IPS-NIHi7 (cell line): ENCODE results near the gene HSPB9.
A peak's percentile ranks its signal among the peaks of the same experiment; 100 is the strongest.

Experiments used
- DNase-seq: peaks from one replicate; pipeline ENCODE4 v3.0.0; 2012; ENCODE audit warnings: mixed read lengths; ENCODE audit errors: extremely low spot score

Gene HSPB9, protein sequence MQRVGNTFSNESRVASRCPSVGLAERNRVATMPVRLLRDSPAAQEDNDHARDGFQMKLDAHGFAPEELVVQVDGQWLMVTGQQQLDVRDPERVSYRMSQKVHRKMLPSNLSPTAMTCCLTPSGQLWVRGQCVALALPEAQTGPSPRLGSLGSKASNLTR

DNA sequence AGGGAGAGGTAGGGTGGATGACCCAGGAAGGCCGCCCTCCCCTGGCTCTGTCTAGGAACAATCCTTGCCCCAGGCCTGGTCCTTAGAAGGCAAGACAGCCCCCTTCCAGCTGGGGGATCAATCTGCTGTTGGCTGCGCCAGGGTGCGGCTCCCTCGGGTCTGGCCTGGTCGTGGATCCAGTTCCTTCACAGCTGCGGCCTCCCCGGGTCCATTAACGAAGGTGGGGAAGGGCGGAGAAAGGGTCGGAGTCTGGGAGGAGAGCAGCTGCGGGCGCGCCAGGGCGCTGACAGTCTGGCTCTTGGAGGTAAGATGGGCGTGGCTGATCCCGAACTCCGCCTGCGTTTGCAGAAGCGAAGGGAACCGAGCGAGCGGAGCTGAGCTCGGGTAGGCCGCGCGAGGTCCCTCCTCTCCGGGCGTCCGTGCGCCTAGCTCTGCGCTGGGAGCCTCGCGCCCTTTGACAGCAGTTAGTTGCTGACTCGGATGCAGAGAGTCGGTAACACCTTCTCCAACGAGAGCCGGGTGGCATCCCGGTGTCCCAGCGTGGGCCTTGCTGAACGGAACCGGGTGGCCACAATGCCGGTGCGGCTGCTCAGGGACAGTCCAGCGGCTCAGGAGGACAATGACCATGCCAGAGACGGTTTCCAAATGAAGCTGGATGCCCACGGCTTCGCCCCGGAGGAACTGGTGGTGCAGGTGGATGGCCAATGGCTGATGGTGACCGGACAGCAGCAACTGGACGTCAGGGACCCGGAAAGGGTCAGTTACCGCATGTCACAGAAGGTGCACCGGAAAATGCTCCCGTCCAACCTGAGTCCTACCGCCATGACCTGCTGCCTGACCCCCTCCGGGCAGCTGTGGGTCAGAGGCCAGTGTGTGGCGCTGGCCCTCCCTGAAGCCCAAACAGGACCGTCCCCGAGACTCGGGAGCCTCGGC lies at the start of gene HSPB9:
HSPB9 (plus strand) TSS at position 434 of the 933 bp plus-strand sequence; CDS start at position 481, 47 bp downstream.
- peak; percentile 89 for DNase-seq

DNA sequence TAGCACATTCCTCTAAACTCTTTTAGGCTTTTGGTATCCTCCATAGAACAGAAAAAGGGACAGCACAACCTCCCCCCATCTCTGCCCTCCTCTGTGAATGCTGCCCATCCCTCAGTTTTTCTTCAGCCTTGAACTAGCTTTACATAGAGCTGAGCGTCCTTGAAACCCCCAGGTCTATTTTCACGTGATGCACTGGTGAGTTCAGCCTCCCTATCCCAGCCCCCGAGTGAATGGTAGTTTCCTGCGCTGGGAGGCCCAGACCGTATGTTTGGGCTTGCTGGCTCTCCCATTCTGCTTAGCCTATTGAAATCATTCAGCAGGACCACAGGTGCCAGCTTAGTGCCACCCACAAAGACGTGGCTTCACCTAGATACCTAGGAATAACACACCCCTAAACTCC lies 46.8 kb upstream of the HSPB9 start:
- DNase-seq = no peak

DNA sequence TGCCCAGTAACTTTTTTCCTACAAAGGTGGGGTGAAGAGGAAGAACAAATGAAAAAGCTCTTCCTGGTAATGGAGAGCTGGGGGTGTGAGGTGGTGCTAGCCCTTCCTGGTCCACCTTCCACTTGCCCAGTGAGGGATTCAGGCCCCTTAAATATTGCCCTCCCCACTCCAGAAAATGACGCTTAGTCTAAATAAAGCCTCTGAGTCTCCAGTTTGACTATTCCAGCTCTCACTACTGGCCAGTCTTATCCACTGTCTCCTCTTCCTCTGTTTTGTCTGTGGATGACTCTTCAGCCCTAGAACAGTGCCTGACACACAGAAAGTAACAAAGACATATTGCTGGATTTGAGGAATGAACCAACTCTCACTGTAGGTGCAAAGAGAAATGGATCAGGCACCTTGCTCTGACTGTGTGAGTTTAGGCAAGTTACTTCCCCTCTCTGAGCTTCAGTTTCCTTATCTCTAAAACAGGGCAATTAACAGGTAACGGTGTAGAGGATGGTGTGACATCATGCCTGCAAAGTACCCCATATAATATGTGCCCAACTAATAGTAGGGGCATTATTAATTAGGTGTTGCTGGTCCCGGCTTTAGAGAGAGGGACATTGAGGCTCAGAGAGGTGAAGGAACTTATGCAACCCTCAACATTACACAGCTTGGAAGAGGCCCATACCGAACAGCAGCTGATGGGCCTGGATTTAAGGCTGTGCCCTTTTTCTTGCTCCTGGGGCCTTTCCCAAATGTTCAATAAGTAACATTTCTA lies 45.6 kb upstream of the HSPB9 start:
- no peak for DNase-seq

DNA sequence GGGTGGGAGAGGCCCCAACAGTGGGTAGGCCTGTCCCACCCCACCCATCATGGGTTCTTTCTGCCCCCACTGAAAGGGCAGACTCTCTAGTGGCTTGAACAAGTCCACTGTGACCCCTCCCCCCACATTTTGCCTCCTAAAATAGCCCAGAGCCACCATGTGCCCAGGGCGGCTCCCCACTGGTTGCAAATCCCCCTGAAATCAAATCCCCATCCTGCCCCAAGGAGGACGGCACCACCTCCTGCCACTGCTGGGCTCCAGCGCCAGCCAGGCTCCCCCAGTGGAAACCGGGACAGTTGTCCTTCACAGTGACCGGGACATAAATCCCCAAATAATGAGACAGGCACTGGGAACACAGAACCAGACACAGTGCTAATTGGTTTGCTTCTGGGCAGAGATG lies 44.8 kb upstream of the HSPB9 start:
- DNase-seq = no peak

DNA sequence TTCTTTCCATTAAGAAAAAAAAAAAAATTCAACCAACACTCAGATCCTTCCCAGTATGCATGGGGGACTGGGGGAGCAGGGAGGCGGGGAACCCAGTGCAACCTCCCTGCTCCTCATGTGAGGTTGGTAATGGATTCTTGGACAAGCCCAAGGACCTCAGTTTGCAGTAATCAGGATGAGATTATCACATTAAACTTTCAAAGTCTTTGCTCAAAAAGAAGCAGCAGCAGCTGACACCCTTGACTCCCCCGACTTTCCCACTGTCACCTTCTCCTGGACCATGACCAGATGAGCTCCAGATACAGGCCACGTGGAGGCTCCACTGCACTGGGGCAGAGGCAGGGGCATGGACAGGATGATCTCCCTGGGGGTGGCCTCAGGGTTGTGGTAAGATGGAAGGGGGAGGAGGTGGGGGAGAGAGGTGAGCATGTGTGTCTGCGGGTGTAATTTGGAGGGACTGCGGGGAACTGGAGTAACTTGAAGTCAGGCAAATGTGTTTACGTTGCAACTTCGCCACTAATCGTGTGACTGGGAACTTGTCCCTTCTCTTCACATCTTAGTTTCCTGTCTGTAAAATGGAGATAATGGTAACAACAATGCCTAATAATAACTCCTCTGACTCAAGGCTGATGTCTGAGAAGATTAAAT lies 44.1 kb upstream of the HSPB9 start:
- no peak for DNase-seq

DNA sequence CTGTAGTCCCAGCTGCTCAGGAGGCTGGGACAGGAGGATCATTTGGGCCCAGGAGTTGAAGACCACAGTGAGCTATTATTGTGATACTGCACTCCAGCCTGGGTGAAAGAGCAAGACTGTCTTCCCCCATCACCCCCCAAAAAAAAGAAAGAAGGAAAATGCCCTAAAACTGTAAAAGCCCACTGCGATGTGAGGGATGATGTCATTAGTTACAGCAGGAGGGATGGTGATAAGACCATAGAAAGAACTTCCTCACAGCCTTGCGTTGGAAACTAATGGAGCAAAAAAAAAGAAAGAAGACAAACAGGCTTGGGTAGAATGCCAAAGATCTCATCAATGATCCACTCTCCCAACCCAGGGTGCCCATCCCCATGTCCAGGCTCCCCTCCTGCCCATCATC lies 43.1 kb upstream of the HSPB9 start:
- DNase-seq = no peak

DNA sequence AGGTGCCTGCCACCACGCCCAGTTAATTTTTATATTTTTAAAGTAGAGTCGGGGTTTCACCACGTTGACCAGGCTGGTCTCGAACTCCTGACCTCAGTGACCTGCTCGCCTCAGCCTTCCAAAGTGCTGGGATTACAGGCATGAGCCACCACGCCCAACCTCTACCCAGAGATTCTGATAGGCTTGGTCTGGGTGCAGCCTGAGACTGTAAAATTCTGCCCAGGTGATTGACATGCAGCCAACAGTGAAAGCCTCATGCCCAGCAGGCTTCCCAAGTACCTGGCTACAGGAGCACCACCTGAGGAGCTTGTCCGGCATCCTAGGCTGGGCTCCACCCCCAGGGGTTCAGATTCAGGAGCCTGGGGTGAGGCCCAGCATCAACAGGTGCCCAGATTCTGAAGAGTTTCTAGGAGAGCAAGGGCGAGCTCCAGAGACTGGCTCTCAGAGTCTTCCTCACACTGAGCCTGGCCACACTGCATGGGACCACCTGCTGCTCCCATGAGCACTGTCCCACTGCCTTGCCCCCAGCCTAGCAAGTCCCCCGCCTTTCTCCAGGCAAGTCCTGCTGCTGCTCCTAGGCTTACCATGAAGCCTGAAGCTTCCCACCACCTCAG lies 41.0 kb upstream of the HSPB9 start:
- DNase-seq = no peak

DNA sequence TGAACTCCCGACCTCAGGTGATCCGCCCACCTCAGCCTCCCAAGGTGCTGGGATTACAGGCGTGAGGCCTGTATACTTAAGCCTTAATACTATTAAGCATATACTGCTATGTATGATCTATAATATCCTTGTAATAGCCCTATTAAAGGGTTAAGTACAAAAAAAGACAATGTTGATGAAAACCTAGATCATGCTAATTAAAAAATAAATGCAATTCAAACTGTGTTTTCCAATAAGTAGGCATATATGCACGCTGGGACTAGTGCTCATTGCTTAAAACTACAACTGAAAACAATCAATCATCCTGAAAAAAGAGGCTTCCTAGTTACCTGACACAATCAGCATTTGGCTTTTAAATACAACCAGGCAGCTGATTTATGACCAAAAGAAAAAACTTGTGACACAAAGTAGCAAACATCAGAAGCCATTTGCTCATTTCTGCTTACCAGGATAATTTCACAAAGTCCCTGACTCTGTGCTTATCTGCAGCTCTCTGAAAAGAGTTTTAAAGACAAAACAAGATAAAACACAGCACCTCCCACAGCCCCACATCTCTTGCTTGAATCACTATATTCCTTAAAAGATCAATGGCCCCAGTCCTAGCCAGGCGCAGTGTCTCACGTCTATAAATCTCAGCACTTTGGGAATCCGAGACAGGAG lies 35.4 kb upstream of the HSPB9 start:
- no peak for DNase-seq

DNA sequence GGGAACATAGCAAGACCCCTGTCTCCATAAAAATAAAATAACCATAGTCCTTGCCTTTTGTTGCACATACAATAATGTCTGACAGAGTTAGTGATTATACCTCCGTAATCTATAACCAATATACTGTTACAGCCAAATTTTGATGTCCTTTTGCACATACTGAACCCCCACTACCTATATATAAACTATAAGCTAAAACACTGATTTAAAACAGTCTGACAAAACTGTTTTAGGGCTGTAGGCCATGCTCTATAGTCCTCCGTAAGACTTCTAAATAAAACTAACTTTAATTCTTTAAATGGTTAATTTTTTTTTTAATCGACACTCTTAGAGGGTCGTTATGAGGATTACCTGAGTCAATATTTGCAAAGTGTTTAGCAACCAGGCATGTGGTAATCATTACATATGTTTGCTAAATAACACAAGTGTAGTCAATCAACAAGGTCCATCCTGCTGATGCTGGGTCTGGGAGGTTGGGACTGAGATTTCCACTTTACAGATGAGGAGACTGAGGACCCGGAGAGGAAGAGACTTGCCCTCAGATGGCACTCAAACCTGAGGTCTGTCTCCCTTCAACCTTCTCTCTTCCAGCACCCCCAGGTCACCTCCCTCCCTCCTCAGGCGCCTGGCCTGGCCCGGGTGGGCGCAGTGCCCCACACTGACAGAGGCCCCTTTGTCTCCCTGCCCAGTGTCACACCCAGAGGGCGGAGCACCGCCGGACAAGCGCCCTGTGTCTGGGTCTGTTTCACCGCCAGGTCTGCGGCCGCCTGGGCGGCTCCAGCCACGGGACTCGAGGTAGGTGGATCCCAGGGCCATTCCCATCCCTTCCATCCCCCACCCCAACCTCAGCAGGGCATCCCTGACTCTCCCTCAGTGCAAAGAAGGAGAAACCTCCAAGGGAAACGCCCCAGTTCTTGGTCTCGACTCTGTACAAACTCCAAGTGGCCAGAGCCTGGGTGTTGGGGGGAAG lies 34.6 kb upstream of the HSPB9 start:
- DNase-seq = no peak

DNA sequence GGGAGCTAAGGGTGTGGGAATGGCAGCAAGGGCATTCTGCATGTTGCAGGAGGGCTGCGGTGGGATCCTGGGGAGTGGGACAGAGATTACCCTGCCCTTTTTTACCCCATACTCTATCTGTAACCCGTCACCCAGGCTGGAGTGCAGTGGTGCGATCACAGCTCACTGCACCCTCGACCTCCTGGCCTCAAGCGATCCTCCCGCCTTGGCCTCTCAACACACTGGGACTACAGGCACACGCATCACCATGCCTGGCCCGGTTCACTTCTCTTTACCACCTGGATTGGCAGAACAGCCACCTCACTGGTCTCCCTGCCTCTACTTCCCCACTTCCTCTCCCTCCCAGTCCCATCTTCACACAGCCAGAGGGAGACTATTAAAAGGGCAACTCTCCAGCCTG lies 33.9 kb upstream of the HSPB9 start:
- DNase-seq = no peak

DNA sequence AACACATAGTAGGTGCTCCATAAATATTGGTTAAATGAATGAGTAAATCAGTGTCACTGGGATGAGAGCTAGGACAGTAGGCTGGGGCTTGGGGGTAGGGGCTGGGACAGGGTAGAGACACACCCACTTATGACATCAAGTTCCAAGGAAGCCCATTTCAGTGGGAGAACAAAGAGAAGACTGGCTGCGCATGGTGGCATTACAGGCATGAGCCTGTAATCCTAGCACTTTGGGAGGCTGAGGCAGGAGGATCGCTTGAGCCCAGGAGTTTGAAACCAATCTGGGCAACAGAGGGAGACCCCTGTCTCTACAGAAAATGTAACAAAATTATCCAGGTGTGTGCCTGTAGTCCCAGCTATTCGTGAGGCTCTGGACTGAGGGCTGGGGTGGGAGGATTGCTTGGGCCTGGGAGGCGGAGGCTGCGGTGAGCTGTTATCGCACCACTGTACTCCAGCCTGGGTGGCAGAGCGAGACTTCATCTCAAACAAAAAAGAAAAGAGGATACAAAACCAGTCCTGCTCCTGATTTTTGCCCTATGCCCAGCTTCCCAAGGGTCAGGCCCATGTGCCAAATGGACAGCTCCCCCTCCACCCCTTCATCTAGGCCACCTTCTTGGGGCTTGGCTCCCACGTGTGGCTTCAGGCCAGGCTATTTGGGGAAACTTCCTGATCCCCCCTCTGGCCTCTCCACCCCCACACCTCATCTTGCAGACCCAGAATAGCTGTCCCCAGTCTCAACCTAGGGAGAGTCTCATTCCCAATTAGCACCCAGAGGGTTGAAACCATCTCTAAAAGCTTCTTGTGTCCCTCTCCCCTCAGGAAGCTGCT lies 31.4 kb upstream of the HSPB9 start:
- DNase-seq = no peak

DNA sequence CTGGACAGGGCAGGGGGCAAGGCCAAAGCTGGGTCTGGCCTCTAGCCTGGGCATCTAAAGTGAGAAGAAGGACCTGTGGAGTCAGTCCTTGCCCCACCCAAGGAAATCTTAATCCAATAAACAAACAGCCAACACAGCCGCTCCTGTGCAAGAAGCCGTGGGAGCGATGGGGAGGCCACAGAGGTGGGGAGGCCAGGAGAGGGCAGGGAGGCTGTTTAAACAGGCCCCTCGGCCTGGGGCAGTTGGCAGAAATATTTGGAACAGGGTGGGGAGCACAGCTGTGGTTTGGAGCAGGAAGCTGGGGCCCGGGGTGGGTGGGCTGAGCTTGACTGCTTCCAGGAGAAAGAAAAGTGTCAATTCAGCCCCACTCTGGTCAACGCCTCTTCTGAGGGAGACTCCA lies 29.7 kb upstream of the HSPB9 start:
- no peak for DNase-seq

DNA sequence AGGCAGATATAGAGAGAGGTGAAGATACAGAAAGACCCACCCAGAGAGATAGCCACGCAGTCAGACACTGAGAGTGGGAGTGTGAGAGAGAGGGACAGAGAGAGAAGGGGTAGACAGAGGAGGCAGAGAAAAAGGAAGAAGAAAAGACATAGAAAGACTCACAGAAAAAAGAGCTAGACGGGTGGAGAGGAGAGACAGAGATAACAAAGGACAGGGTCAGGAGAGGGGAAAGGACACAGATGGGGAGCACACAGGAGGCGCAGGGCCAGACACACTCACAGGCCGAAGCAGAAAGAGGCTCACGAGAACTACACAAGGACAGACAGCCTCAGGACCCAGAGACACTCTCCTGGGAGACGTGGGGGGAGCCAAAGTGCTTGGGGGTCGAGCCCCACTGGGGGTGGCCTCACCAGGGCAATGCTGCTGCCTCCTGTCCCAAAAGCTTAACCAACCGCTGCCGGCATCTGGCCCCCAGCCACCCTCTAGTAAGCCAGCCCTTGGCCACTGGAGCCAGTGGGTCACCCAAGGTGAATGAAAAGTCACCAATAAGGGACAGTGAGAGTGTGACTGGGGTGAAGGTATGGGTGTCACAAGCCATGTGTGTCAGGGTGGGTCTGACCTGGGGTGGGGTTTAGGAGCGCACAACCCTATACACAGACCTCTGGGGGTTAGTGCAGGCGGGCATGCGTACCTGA lies 28.1 kb upstream of the HSPB9 start:
- no peak for DNase-seq

DNA sequence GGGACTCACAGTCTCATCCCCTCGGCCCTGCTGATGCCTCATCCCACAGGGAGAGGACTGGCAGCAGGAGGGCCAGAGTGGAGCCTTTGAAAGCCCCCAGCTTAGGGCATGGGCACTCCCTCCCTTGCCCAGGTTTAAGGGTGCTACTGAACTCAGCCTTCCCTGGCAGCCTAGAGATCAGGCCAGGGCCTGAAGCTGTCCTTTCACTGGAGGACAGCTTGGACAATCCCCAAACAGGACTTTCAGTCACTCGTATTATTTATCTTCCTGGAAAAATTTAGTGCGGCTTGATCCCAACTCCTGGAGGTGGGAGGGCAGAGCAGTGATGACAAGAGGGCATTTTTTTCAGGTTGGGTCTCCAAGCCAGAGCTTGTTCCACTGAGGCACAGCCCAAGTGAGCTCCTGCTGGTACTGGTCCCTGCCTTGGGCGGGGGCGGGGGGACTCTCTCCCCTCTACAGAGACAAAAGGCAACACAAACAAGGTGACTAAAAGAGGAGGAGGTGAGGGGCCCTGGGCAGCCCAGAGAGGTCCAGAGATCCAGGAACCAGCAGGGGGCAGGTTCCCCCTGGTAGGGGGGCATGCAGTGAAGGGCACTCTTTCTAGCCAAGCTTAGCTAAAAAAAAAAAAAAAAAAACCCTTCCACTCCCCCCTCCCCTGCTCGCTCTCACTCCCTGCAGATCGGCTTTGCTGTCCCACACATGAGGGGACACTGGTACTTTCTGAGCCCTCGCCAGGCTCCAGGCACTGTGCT lies 26.1 kb upstream of the HSPB9 start:
- DNase-seq = no peak

DNA sequence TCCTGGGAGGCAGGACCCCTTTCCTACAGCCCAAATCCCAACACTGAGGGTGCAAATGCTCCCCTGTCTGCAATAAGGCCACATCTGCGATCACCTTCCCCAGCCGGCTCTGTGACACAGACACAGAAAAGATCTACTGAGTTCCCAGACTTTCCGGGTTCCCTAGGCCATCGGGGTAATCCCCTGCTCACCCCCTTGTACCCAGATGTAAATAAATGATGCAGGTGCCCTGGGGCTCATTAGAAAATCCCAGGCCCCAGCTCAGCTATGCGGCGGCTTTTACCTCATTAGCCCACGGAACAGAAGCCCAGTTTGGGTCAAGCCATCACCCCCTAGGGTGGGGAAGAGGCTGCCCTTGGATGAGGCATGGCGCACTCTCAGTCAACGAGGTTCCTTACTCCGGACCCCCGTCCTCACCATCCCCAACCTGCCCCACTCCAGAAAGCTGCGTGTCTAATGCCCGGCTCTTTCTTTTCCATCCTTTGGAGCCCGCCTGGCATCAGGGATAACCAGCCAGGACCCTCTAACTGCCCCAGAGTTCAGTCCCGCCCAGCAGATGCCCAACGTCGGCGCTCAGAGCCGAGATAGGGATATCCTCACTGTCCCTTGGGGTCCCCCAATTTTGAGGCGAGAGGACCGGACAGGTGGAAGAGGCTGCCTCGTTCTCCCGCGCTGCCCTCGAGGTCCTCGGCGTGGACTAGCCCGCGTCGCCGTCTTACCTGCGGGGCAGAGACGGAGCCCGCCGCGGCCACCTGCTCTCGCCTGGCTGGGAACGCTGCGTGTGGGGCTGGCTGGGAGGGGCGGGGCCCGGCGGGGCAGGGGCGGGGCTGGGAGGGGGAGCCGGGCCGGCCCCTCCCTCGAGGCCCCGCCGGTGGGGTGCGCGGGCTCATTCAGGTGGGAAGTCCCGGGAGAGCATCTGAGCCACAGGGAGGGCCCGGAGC lies 24.6 kb upstream of the HSPB9 start, which contains the start of gene ZNF385C:
ZNF385C (minus strand) TSS at position 783 of the 941 bp plus-strand sequence. CDS start 35,417 bp downstream, outside the sequence.
- peak; percentile 70 for DNase-seq

DNA sequence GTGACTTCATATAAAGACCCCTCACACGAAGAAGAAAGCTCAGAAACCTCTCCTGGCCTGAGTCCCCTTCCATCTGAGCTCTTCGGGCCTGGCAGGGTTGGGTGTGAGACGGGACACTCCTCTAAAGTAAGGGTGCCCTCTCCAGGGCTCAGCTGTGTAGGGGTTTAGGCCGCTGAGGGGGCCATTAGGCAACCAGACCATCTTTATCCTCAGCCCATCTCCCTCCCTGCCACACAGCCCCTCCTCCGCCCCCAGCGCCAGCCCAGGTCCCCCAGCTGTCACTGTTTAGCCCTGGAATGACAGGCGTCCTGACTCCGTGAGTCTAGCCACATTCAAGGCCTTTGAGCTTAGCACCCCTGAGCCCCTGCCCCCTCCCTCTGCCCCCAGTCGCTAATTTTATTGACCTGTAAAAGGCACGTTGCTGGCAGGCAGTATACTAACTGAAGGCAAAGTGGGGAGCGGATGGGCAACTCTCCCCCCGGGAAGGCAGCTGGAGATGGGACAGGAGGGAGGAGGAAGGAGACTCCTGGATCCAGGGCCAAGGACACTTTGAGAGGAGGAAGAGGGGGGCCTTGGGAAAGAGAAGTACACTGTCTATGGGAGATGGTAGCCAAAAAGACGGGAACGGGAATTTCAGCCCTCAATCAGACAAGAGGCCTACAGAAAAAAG lies 23.7 kb upstream of the HSPB9 start:
- no peak for DNase-seq
